GM12878 (cell line): ENCODE data around the gene ARID3A.

Experiments used
- CEBPB ChIP-seq, 2 experiments: fragments of 150-350 bp in 1 of 2; IDR thresholded peaks; 2 replicates each; pipeline ENCODE4 v1.6.1; 2012 to 2014; ENCODE audit warnings: low read depth in 2 of 2, low read length in 2 of 2, borderline replicate concordance in 1 of 2, inconsistent platforms in 1 of 2
- JUNB ChIP-seq: IDR thresholded peaks from 2 replicates; pipeline ENCODE4 v1.6.1; 2016; ENCODE audit warnings: antibody characterized with exemption, mild to moderate bottlenecking
- MTA3 ChIP-seq: IDR thresholded peaks from 2 replicates; pipeline ENCODE4 v1.6.1; 2012; ENCODE audit warnings: low read length, inconsistent platforms, borderline replicate concordance
- MYC ChIP-seq: IDR thresholded peaks from 2 replicates; pipeline ENCODE4 v1.6.1; 2011; ENCODE audit warnings: mild to moderate bottlenecking, low read length, moderate library complexity, inconsistent platforms; ENCODE audit not compliant: insufficient read depth, insufficient replicate concordance, insufficient read length, severe bottlenecking
- NR2C1 ChIP-seq: fragments of 450-650 bp; IDR thresholded peaks from 2 replicates; pipeline ENCODE4 v1.6.1; 2017; ENCODE audit warnings: antibody characterized with exemption, mild to moderate bottlenecking, moderate library complexity
- POLR2AphosphoS2 ChIP-seq: IDR thresholded peaks from 2 replicates; pipeline ENCODE4 v1.6.1; 2011; ENCODE audit warnings: low read depth, mild to moderate bottlenecking, low read length, improper control_type of control experiment, moderate library complexity
- TCF3 ChIP-seq: IDR thresholded peaks from 2 replicates; pipeline ENCODE4 v1.6.1; 2012; ENCODE audit warnings: low read depth, mild to moderate bottlenecking, low read length, borderline replicate concordance; ENCODE audit not compliant: insufficient read depth
- ZNF207 ChIP-seq: fragments of 450-650 bp; IDR thresholded peaks from 2 replicates; pipeline ENCODE4 v1.6.1; 2014; ENCODE audit warnings: antibody characterized with exemption, mild to moderate bottlenecking, borderline replicate concordance
- TF ChIP-seq, protein P1 (sequence below), 3 experiments: IDR thresholded peaks in 2 of 3; conservative IDR thresholded peaks in 1 of 3; 2 replicates each; pipeline ENCODE4 v1.5.1; 2011; ENCODE audit warnings: low read depth in 3 of 3, low read length in 3 of 3, mild to moderate bottlenecking in 3 of 3, control low read depth in 2 of 3, moderate library complexity in 2 of 3, inconsistent platforms in 1 of 3, mixed read lengths in 1 of 3; ENCODE audit not compliant: control insufficient read depth in 2 of 3, insufficient read depth in 1 of 3; ENCODE audit errors: extremely low read depth in 1 of 3

DNA sequence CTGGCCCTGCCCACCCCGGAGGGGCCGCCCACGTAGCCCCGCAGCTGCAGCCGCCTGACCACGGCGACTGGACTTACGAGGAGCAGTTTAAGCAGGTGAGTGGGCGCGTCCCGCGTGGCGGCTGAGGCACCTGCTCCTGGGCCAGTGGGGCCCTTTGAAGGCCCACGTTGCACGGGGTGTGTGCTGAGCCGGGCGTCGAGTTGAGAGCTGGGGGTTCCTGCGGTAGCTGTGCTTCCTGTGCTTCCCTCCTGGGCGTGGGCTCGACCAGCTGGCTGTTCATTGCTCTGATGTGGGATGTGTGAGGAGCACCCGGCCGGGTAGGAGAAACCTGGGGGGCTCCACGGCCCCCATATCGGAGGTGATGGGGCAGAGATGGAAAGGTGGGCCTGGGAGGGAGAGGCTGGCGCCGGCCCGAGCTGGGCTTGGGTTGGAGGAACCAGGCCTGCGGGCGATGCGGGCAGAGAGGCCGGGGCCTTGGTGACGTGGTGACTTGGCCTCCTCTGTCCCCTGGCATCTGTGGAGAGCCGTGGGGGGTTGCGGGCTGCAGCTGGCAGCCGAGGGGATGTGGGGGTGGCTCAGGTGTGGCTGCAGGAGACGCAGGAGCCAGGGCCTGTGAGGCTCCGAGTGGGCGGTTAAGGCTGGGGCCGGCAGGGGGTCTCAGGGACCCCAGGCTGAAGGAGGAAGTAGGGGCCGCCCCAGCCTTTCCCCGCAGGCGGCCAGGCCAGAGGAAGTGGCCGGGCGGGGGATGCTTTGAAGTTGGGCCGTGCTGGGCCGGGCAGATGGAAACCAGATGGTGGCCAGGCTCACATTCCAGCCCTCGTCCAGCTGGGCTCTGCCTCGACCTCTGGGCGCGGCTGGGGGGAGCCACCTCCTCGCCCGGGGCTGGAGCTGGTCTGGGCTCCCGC, 7.1 kb downstream of the ARID3A start:
- TF ChIP-seq, protein P1, sequence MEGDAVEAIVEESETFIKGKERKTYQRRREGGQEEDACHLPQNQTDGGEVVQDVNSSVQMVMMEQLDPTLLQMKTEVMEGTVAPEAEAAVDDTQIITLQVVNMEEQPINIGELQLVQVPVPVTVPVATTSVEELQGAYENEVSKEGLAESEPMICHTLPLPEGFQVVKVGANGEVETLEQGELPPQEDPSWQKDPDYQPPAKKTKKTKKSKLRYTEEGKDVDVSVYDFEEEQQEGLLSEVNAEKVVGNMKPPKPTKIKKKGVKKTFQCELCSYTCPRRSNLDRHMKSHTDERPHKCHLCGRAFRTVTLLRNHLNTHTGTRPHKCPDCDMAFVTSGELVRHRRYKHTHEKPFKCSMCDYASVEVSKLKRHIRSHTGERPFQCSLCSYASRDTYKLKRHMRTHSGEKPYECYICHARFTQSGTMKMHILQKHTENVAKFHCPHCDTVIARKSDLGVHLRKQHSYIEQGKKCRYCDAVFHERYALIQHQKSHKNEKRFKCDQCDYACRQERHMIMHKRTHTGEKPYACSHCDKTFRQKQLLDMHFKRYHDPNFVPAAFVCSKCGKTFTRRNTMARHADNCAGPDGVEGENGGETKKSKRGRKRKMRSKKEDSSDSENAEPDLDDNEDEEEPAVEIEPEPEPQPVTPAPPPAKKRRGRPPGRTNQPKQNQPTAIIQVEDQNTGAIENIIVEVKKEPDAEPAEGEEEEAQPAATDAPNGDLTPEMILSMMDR (IDR thresholded peaks at IDR 0.05 in 2 of 3, conservative IDR thresholded peaks at IDR 0.05 in 1 of 3; ENCODE audit: control insufficient read depth in 2 of 3, extremely low read depth in 1 of 3, insufficient read depth in 1 of 3, low read depth in 3 of 3, low read length in 3 of 3): no peak
- TF ChIP-seq CEBPB (IDR thresholded peaks at IDR 0.05; ENCODE audit: borderline replicate concordance in 1 of 2, low read depth in 2 of 2, low read length in 2 of 2): no peak
- no peak for TF ChIP-seq MYC
- TF ChIP-seq POLR2AphosphoS2: no peak; the same call in 1 of the 2 replicates
- TF ChIP-seq TCF3: 0 out of 2 replicates have a peak, but pooled peaks have one; percentile 36
- no peak for TF ChIP-seq JUNB
- no peak for TF ChIP-seq ZNF207
- no peak for TF ChIP-seq MTA3
- TF ChIP-seq NR2C1: no peak
